Skeletal muscle tissue (tissue), 4 donors: ENCODE results near the gene TENM3. TPM values are rescaled to one million over a fixed set of nuclear protein-coding genes. Genes with fewer than 3 reads are reported as not detected.

ENCODE experiments used
- H3K27ac ChIP-seq: one replicate; pipeline ENCODE4 v1.7.0; 2013; ENCODE audit warnings: mild to moderate bottlenecking, low read depth, low read length, inconsistent platforms
- H3K27me3 ChIP-seq, 3 donors: one replicate each; pipeline ENCODE4 v1.7.0; 2013; ENCODE audit warnings: low read length in 3 of 3; ENCODE audit not compliant: control insufficient read depth in 3 of 3, insufficient read depth in 3 of 3
- H3K36me3 ChIP-seq, 3 donors: one replicate each; pipeline ENCODE4 v1.7.0; 2013; ENCODE audit warnings: low read length in 3 of 3; ENCODE audit not compliant: control insufficient read depth in 3 of 3, insufficient read depth in 3 of 3
- H3K4me1 ChIP-seq, 3 donors: one replicate each; pipeline ENCODE4 v1.7.0; 2013; ENCODE audit warnings: low read length in 3 of 3, mild to moderate bottlenecking in 3 of 3; ENCODE audit not compliant: control insufficient read depth in 3 of 3, insufficient read depth in 3 of 3
- H3K4me3 ChIP-seq, 3 donors: one replicate each; pipeline ENCODE4 v1.7.0; 2013; ENCODE audit warnings: low read length in 3 of 3
- H3K9ac ChIP-seq, 3 donors: one replicate each; pipeline ENCODE4 v1.7.0; 2013; ENCODE audit warnings: low read length in 3 of 3, mild to moderate bottlenecking in 3 of 3, moderate library complexity in 2 of 3, low read depth in 1 of 3
- H3K9me3 ChIP-seq, 3 donors: one replicate each; pipeline ENCODE4 v1.7.0; 2013; ENCODE audit warnings: low read length in 3 of 3; ENCODE audit not compliant: control insufficient read depth in 3 of 3
- total RNA-seq: library from RNA; depleted of rRNA; stranded (reverse); fragments of >200 nt; gene quantifications from one replicate; pipeline ENCODE4 v1.2.3, GENCODE V29; 2014
- donor health status: Osteomylitis.

Gene TENM3
- total RNA-seq, 1 donor from 2014 or later = 29.7 TPM

GRCh38 chr4:182765987-182766856 lies 523.0 kb downstream of the TENM3 start:
- H3K27ac ChIP-seq = no peak overlapping the region
- H3K36me3 ChIP-seq = no peaks in the 10 kb centered on the region
- no peak overlapping the region for H3K4me3 ChIP-seq

GRCh38 chr4:182766857-182767250 lies 523.7 kb downstream of the TENM3 start:
- Histone ChIP-seq H3K27me3 (no peaks in the 10 kb centered on the region), H3K9me3 (no peaks in the 10 kb centered on the region), H3K27ac (no peak overlapping the region), H3K9ac (no peak overlapping the region), H3K36me3 (no peaks in the 10 kb centered on the region), H3K4me1 (no peaks in the 10 kb centered on the region), H3K4me3 (no peak overlapping the region)

More at GRCh38 chr4:182765987-182766856, 523.0 kb downstream of the TENM3 start:
- Histone ChIP-seq H3K9me3 (no peaks in the 10 kb centered on the region), H3K4me1 (no peaks in the 10 kb centered on the region), H3K27me3 (no peaks in the 10 kb centered on the region), H3K9ac (no peak overlapping the region)

DNA sequence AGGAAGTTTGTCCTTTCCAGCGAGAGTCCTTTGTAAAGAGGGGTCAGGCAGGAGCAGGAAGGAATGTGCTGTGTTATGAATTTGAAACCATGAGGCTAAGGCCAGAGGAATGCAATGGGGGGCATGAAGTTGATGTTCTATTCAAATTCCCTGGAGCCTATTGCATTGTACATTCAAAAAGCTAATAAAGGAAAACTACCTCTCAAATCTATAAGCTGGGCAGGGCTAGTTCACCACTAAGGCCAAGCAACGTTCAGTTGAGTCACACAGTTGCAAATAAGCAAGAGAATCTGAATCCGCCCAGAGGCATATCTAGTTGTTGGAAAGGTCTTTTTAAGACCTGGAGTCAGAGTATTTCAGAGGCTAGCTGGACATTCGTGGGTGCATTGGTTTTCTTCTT lies 525.6 kb downstream of the TENM3 start:
- Histone ChIP-seq H3K36me3 (no peaks in the 10 kb centered on the region), H3K4me1 (no peaks in the 10 kb centered on the region), H3K27me3 (no peaks in the 10 kb centered on the region), H3K9me3 (no peaks in the 10 kb centered on the region), H3K27ac (no peak overlapping the region), H3K9ac (no peak overlapping the region), H3K4me3 (no peak overlapping the region)

DNA sequence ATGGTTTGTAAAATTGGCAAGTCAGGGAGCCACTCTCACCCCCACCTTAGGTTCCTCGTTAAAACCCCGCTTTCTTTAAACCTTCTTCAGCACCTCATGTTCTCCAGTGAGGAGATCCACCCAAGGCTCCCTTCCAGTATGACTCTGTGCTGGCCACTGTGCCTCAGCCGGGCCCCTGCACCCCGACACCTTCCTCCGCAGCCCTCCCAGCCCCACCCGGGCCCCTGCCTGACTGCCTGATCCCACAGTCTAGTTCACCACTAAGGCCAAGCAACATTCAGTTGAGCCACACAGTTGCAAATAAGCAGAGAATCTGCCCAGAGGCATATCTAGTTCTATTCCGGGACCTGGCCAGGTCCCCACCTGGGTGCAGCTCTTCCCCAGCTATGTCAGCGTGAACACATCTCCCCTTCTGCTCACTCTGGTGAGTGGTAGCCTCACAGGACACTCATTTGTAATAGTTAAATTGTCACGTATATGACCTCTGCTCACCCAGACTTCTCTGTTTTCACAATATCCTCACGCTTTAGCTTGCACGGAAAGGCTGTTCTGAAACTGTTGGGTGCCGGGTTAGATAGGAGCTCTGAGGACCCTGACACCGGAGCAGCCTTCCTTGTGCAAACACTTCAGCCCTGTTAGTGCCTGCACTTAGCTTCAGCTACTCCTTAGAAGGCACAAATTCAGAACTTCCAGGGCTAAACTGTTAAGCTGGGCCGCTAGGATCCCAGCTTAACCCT lies 527.2 kb downstream of the TENM3 start:
- H3K9ac ChIP-seq = no peak overlapping the region
- H3K27me3 ChIP-seq = no peaks in the 10 kb centered on the region
- H3K9me3 ChIP-seq = no peaks in the 10 kb centered on the region
- no peak overlapping the region for H3K27ac ChIP-seq
- no peak overlapping the region for H3K4me3 ChIP-seq
- H3K36me3 ChIP-seq = peaks cover 0 to 9% (median 4%) of the 10 kb centered on the region in 3 donors
- H3K4me1 ChIP-seq = no peaks in the 10 kb centered on the region

DNA sequence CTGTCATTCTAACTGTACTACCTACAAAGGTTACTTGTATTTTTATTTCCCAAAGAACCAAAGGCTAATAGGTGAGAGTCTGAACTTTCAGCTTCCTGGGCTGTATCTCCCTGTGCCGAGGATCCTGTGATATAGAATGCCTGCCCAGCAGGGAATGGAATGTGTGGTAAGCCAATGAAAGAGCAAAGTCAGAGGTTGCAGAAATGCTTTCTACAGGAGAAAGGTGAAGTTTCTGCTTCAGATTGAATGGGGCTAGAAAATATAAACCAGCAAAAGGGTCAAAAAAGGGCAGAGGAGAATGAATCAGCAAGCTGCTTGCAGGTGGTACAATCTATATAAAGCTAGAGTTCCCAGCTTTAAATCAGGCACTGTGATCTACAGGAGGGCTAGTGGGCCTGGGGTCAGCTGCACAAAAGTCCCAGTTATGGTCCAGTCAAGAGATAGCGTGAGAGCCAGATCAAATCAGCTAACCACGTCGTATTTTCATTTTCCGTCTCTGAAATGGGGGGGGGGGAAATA lies 527.9 kb downstream of the TENM3 start:
- Histone ChIP-seq H3K9ac (no peak overlapping the region), H3K4me1 (no peaks in the 10 kb centered on the region), H3K4me3 (no peak overlapping the region), H3K36me3 (peaks cover 0 to 10% (median 4%) of the 10 kb centered on the region in 3 donors), H3K27me3 (no peaks in the 10 kb centered on the region), H3K27ac (no peak overlapping the region), H3K9me3 (no peaks in the 10 kb centered on the region)

GRCh38 chr4:182775075-182775474 lies 531.9 kb downstream of the TENM3 start:
- Histone ChIP-seq H3K9ac (no peak overlapping the region), H3K4me3 (no peak overlapping the region), H3K27me3 (no peaks in the 10 kb centered on the region), H3K36me3 (peaks cover 0 to 10% (median 4%) of the 10 kb centered on the region in 3 donors), H3K9me3 (no peaks in the 10 kb centered on the region), H3K4me1 (no peaks in the 10 kb centered on the region), H3K27ac (no peak overlapping the region)

DNA sequence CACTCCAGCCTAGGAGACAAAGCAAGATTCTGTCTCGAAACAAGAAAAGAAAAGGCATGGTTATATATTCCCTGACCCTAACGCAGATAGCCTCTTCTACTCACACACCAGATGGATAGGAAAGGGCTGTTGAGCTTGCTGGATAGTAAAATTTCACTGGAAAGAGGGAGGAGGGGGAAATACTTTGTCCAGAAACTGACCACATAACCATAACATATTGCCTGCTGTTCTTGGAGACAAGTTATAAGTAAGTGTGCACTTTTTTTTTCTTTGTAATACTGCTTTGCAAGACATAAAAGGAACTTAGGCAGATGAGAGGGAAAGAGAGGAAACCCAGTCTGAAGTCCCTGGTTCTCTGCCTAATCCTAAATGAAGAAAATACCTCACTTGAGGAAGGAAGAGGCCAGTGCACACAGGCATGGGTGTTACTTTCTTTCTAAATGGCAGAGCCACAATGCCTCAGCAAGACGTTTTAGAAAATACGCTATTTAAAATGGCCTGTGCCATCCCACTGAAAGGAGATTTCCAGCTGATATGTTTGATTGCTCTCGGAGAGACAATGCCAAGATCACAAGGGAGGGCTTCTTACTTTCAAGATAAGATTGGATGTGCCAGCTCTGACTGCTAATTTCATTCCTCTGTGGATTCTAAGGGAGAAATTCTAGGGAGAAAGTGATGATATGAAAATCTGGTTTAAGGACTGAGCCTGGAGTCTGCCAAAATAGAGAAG lies 533.3 kb downstream of the TENM3 start:
- H3K36me3 ChIP-seq = peaks cover 0 to 10% (median 4%) of the 10 kb centered on the region in 3 donors
- no peaks in the 10 kb centered on the region for H3K27me3 ChIP-seq
- no peak overlapping the region for H3K27ac ChIP-seq
- H3K9me3 ChIP-seq = no peaks in the 10 kb centered on the region
- no peak overlapping the region for H3K9ac ChIP-seq
- no peak overlapping the region for H3K4me3 ChIP-seq
- H3K4me1 ChIP-seq = no peaks in the 10 kb centered on the region

DNA sequence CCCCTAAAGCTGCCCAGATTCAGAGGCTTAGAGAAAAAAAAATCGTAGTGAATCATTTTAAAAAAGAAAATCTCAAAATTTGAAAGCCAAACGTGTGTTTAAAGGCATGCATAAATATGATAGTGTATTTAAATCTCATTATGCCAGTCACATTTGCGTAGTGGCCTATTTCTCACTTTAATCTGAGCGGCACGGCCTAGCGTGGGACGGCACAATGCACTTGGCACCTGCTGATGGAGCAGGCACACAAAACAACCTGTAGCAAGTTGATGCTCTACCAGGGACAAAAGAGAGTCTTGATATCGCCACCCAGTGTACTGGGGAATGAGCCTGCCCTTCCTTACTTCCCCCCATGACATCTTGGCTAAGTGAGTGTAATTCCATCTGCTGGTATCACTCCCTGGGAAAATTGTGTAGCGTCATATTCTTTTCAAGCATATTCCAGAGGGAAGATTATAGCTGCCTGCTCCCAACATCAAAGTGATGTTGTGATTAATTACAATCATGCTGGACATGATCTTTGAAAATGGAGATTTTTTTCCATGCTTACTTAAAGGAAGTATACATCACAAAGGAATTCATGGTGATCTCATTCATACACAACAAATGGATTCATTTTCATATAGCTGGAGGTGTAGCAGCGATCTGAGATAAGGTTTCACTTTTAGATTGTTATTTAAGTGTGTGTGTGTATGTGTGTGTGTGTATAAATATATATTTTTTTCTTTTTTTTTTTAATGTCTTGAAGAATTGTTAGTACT lies 535.2 kb downstream of the TENM3 start:
- no peaks in the 10 kb centered on the region for H3K27me3 ChIP-seq
- no peaks in the 10 kb centered on the region for H3K4me1 ChIP-seq
- no peak overlapping the region for H3K4me3 ChIP-seq
- H3K9ac ChIP-seq = no peak overlapping the region
- no peak overlapping the region for H3K27ac ChIP-seq
- no peaks in the 10 kb centered on the region for H3K9me3 ChIP-seq
- H3K36me3 ChIP-seq = peaks cover 0 to 10% (median 4%) of the 10 kb centered on the region in 3 donors

DNA sequence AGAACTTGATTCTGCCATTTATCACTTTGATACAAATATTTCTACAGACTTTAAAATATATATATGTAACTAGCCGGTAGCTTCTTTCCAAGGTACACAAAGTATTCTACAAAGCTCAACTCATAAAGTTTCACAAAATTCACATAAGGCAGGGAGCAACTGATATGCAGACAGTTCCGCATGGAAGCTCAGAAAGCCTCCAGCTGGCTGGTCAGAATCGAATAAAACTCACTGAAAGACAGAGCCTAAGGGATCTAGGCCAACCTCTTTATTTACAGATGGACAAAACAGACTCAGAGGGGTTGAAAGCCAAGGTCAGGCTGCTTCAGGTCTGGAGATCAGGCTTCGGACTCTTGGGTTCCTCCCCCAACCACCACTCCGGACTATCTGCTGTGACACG lies 543.8 kb downstream of the TENM3 start:
- no peak overlapping the region for H3K27ac ChIP-seq
- H3K9me3 ChIP-seq = no peaks in the 10 kb centered on the region
- peaks cover 0 to 5% (median 3%) of the 10 kb centered on the region in 3 donors for H3K36me3 ChIP-seq
- H3K4me1 ChIP-seq = no peaks in the 10 kb centered on the region
- H3K4me3 ChIP-seq = no peak overlapping the region
- H3K27me3 ChIP-seq = peaks cover 0 to 3% (median 0%) of the 10 kb centered on the region in 3 donors
- H3K9ac ChIP-seq = no peak overlapping the region
